Fibroblast of villous mesenchyme (primary cell): ENCODE data around the gene RHOH. TPM values are rescaled to one million over a fixed set of nuclear protein-coding genes. Genes with fewer than 3 reads are reported as not detected.

Source experiments
- DNase-seq: peaks from one replicate; pipeline ENCODE4 v3.0.0-alpha.2; 2010; ENCODE audit warnings: low read depth
- H3K4me3 ChIP-seq: 2 replicates; pipeline ENCODE4 v1.5.1; 2011; ENCODE audit warnings: low read depth, mild to moderate bottlenecking, low read length
- CTCF ChIP-seq: IDR thresholded peaks from 2 replicates; pipeline ENCODE4 v1.5.1; 2012; ENCODE audit warnings: low read depth, mild to moderate bottlenecking, low read length; ENCODE audit not compliant: insufficient read depth
- total RNA-seq: library from RNA; depleted of rRNA; stranded (reverse); fragments of >200 nt; gene quantifications from 2 replicates; pipeline ENCODE4 v1.2.3, GENCODE V29; 2012

RHOH gene
- total RNA-seq, 1 donor = not detected

GRCh38 chr4:40251366-40251765 lies 54.5 kb downstream of the RHOH start:
- no peak overlapping the region for H3K4me3 ChIP-seq
- no peak for DNase-seq
- TF ChIP-seq CTCF = no peak

- DNase-seq = peak; percentile 33
- H3K4me3 ChIP-seq = no peak overlapping the region
- no peak for TF ChIP-seq CTCF
Observed at GRCh38 chr4:40253906-40254305, 57.1 kb downstream of the RHOH start.

- H3K4me3 ChIP-seq = no peak overlapping the region
- TF ChIP-seq CTCF = no peak
- DNase-seq = peak; percentile 71
Observed at GRCh38 chr4:40254608-40255392, 58.0 kb downstream of the RHOH start.

GRCh38 chr4:40255393-40256281 lies 58.8 kb downstream of the RHOH start:
- no peak for TF ChIP-seq CTCF
- DNase-seq = peak; percentile 98
- H3K4me3 ChIP-seq = no peak overlapping the region

GRCh38 chr4:40256329-40256728 lies 59.5 kb downstream of the RHOH start:
- TF ChIP-seq CTCF = no peak
- no peak for DNase-seq
- no peak overlapping the region for H3K4me3 ChIP-seq

GRCh38 chr4:40256817-40257216 lies 60.0 kb downstream of the RHOH start:
- no peak overlapping the region for H3K4me3 ChIP-seq
- DNase-seq = no peak
- TF ChIP-seq CTCF = no peak
